ACC112 (cell line): ENCODE data around the gene CEBPG.
A peak's percentile ranks its signal among the peaks of the same experiment; 100 is the strongest.

Experiments
- H2AFZ ChIP-seq: fragments of 200-600 bp; sonication (generic); one replicate; pipeline ENCODE4 v1.6.0; 2017; ENCODE audit warnings: antibody characterized with exemption, low read length; ENCODE audit not compliant: unreplicated experiment
- H3K27ac ChIP-seq: fragments of 200-600 bp; sonication (generic); 2 replicates; pipeline ENCODE4 v1.5.1; 2014; ENCODE audit warnings: low read depth, mild to moderate bottlenecking, antibody characterized with exemption, low read length, moderate library complexity
- H3K27me3 ChIP-seq: fragments of 200-600 bp; sonication (generic); 2 replicates; pipeline ENCODE4 v1.6.1; 2014; ENCODE audit warnings: mild to moderate bottlenecking, antibody characterized with exemption, low read length, moderate library complexity, mixed read lengths; ENCODE audit not compliant: insufficient read depth
- H3K36me3 ChIP-seq: fragments of 200-600 bp; sonication (generic); 2 replicates; pipeline ENCODE4 v1.6.1; 2016; ENCODE audit warnings: mild to moderate bottlenecking, antibody characterized with exemption, low read length, moderate library complexity, mixed read lengths; ENCODE audit not compliant: insufficient read depth
- H3K4me1 ChIP-seq: fragments of 200-600 bp; sonication (generic); one replicate; pipeline ENCODE4 v1.6.1; 2016; ENCODE audit warnings: low read length, mixed read lengths; ENCODE audit not compliant: insufficient read depth, unreplicated experiment, control insufficient read depth
- H3K4me3 ChIP-seq: fragments of 200-600 bp; sonication (generic); 2 replicates; pipeline ENCODE4 v1.5.1; 2014; ENCODE audit warnings: mild to moderate bottlenecking, low read depth, low read length
- H3K79me2 ChIP-seq: fragments of 200-600 bp; sonication (generic); one replicate; pipeline ENCODE4 v1.6.0; 2016; ENCODE audit warnings: low read length; ENCODE audit not compliant: control insufficient read depth, unreplicated experiment, insufficient read depth

Gene CEBPG

GRCh38 chr19:33373453-33374235 lies at the start of gene CEBPG:
Gene CEBPG (plus strand): TSS chr19:33373709. CDS start chr19:33379240, 5,531 bp downstream.
- Histone ChIP-seq H3K27ac (peak within 1 kb of the TSS; percentile 89), H3K4me1 (peaks cover 28% of the 10 kb centered on the region), H2AFZ (peak within 1 kb of the TSS; percentile 60), H3K27me3 (no peaks in the 10 kb centered on the region), H3K4me3 (peak within 1 kb of the TSS; percentile 95), H3K79me2 (peaks cover 46% of the 10 kb centered on the region), H3K36me3 (no peaks in the 10 kb centered on the region)

- Histone ChIP-seq H3K27ac (no peak overlapping the region), H2AFZ (no peak overlapping the region), H3K4me1 (no peaks in the 10 kb centered on the region), H3K27me3 (peaks cover 4% of the 10 kb centered on the region; the same call in 1 of the 2 replicates), H3K79me2 (no peaks in the 10 kb centered on the region), H3K4me3 (no peak overlapping the region), H3K36me3 (no peaks in the 10 kb centered on the region)
Observed at GRCh38 chr19:33324628-33325027, 48.9 kb upstream of the CEBPG start.

- Histone ChIP-seq H3K27me3 (peaks cover 5% of the 10 kb centered on the region; the same call in 1 of the 2 replicates), H3K4me3 (no peak overlapping the region), H3K79me2 (no peaks in the 10 kb centered on the region), H3K27ac (no peak overlapping the region), H2AFZ (no peak overlapping the region), H3K4me1 (no peaks in the 10 kb centered on the region), H3K36me3 (no peaks in the 10 kb centered on the region)
Observed at GRCh38 chr19:33325920-33326319, 47.6 kb upstream of the CEBPG start.

- Histone ChIP-seq H3K4me1 (no peaks in the 10 kb centered on the region), H3K36me3 (no peaks in the 10 kb centered on the region), H3K4me3 (no peak overlapping the region), H3K79me2 (no peaks in the 10 kb centered on the region), H3K27ac (no peak overlapping the region), H3K27me3 (peaks cover 5% of the 10 kb centered on the region; the same call in 1 of the 2 replicates), H2AFZ (no peak overlapping the region)
Observed at GRCh38 chr19:33329060-33329459, 44.4 kb upstream of the CEBPG start.

- no peak overlapping the region for H2AFZ ChIP-seq
- no peaks in the 10 kb centered on the region for H3K36me3 ChIP-seq
- H3K27ac ChIP-seq = no peak overlapping the region
- H3K79me2 ChIP-seq = no peaks in the 10 kb centered on the region
- peaks cover 5% of the 10 kb centered on the region; the same call in 1 of the 2 replicates for H3K27me3 ChIP-seq
- H3K4me3 ChIP-seq = no peak overlapping the region
- no peaks in the 10 kb centered on the region for H3K4me1 ChIP-seq
Observed at GRCh38 chr19:33329736-33330135, 43.8 kb upstream of the CEBPG start.

GRCh38 chr19:33332248-33332647 lies 41.3 kb upstream of the CEBPG start:
- no peak overlapping the region for H2AFZ ChIP-seq
- no peak overlapping the region for H3K27ac ChIP-seq
- H3K4me1 ChIP-seq = no peaks in the 10 kb centered on the region
- H3K4me3 ChIP-seq = no peak overlapping the region
- no peaks in the 10 kb centered on the region for H3K36me3 ChIP-seq
- H3K79me2 ChIP-seq = no peaks in the 10 kb centered on the region
- peaks cover 5% of the 10 kb centered on the region; the same call in 1 of the 2 replicates for H3K27me3 ChIP-seq

GRCh38 chr19:33333151-33333550 lies 40.4 kb upstream of the CEBPG start:
- Histone ChIP-seq H3K4me1 (no peaks in the 10 kb centered on the region), H3K36me3 (no peaks in the 10 kb centered on the region), H2AFZ (no peak overlapping the region), H3K27ac (no peak overlapping the region), H3K79me2 (no peaks in the 10 kb centered on the region), H3K4me3 (no peak overlapping the region), H3K27me3 (peaks cover 5% of the 10 kb centered on the region; the same call in 1 of the 2 replicates)

- Histone ChIP-seq H3K4me1 (no peaks in the 10 kb centered on the region), H3K27me3 (peaks cover 5% of the 10 kb centered on the region; the same call in 1 of the 2 replicates), H3K27ac (no peak overlapping the region), H2AFZ (no peak overlapping the region), H3K36me3 (no peaks in the 10 kb centered on the region), H3K79me2 (no peaks in the 10 kb centered on the region), H3K4me3 (no peak overlapping the region)
Observed at GRCh38 chr19:33333642-33334041, 39.9 kb upstream of the CEBPG start.

- Histone ChIP-seq H3K4me1 (no peaks in the 10 kb centered on the region), H3K27ac (no peak overlapping the region), H3K36me3 (no peaks in the 10 kb centered on the region), H2AFZ (no peak overlapping the region), H3K27me3 (peaks cover 4% of the 10 kb centered on the region; the same call in 1 of the 2 replicates), H3K79me2 (no peaks in the 10 kb centered on the region), H3K4me3 (no peak overlapping the region)
Observed at GRCh38 chr19:33334271-33334670, 39.2 kb upstream of the CEBPG start.

GRCh38 chr19:33335446-33335845 lies 38.1 kb upstream of the CEBPG start:
- H3K27ac ChIP-seq = no peak overlapping the region
- no peaks in the 10 kb centered on the region for H3K36me3 ChIP-seq
- H3K4me3 ChIP-seq = no peak overlapping the region
- no peaks in the 10 kb centered on the region for H3K79me2 ChIP-seq
- peaks cover under 1% of the 10 kb centered on the region; the same call in 1 of the 2 replicates for H3K27me3 ChIP-seq
- no peaks in the 10 kb centered on the region for H3K4me1 ChIP-seq
- no peak overlapping the region for H2AFZ ChIP-seq
